AG09309 (cell line): Measurements from ENCODE around the gene SPEM2.

Source experiments
- DNase-seq: peaks from one replicate; pipeline ENCODE4 v3.0.0-alpha.2; 2010; ENCODE audit warnings: low read depth
- H3K4me3 ChIP-seq: 2 replicates; pipeline ENCODE4 v1.5.1; 2011; ENCODE audit warnings: mild to moderate bottlenecking, low read depth, low read length, moderate library complexity; ENCODE audit not compliant: control insufficient read depth
- CTCF ChIP-seq: IDR thresholded peaks from 2 replicates; pipeline ENCODE4 v1.5.1; 2011; ENCODE audit warnings: mild to moderate bottlenecking, low read depth, low read length, inconsistent platforms; ENCODE audit not compliant: insufficient read depth, control insufficient read depth; ENCODE audit errors: missing control alignments

Gene SPEM2

DNA sequence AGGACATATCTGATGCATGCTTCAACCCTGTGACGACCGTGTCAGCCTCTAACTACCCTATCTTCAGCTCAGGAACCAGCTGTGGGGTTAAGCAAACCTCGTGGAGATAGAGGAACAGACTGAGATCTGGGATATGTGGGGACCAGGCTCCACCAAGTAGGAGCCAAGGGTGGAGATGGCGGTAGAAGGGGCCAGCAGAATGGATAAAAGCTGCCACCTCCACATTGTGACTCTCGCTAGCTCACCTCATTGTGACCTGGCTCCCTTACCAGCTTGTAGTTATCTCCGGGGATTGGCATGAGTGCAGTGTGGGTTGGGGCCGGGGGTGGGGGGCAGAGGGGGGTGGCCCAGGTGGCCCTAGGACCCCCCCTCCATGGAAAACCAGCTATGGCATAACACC is at the start of gene SPEM2:
SPEM2 (plus strand) TSS at position 301 of the 400 bp plus-strand sequence; CDS start at position 374, 73 bp downstream.
- H3K4me3 ChIP-seq: no peak within 1 kb of the TSS
- no peak for TF ChIP-seq CTCF
- no peak for DNase-seq

DNA sequence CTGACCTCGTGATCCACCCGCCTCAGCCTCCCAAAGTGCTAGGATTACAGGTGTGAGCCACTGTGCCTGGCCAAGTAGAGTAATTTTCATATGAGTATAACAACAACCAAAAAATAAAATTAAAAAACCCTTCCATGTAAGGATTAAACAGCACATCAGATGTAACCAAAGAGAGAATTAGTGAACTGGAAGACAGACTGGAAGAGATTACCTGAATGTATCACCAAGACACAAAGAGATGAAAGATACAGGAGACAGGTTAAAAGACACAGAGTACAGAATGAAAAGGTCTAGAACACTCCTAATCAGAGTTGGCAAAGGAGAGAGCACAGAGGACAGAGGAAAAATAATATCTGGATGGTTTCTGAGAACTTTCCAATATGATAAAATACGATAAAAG is 46.3 kb upstream of the SPEM2 start:
- no peak overlapping the region for H3K4me3 ChIP-seq
- no peak for DNase-seq
- no peak for TF ChIP-seq CTCF

- no peak for TF ChIP-seq CTCF
- peak overlapping the region; percentile 31 for H3K4me3 ChIP-seq
- peak; percentile 11 for DNase-seq
Observed at GRCh38 chr17:7380321-7380720, 45.1 kb upstream of the SPEM2 start.

DNA sequence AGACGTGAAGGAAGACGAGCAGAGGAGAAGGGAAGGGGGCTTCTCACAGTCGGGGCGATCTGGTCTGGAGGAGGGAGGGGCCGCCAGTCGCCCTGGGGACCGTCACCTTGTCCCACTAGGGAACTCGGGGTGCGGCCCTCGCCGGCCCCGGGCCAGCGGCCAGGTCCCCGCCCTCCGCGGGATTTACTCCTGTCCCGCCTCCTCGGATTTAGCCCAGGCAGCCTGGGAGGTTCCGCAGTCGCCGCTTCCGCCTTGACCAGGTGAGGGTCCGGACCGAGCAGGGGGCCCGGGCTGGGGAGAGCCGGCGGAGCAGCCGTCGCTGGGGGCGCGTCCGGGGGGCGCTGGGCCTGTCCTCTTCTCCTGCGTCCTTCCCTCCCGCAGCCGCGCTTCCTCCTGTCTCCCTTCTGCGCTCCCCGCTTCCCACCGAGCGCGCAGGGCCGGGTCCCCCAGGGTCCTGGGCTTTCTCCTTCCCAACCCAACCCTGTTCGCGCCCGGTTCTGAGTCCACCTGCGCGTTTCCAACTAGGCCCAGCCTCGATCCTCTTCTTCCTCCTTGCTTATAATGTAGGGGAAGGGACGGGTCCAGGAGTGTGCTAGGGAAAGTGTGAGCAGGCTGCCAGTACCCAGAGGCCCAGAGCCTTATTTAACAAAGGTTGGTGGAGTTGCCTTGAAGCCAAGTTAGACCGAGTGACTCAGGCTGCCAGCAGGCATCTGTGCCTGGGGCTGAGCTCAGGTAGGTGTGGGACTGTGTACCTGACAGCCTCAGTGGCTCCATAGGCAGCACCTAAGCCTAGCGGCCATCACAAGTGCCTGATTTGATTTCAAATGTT is 44.3 kb upstream of the SPEM2 start, which contains the start of gene TNK1:
TNK1 (plus strand) TSS at position 235 of the 829 bp plus-strand sequence. CDS start 1,838 bp downstream, outside the sequence.
- H3K4me3 ChIP-seq: peak within 1 kb of the TSS; percentile 31
- no peak for DNase-seq
- TF ChIP-seq CTCF: no peak

DNA sequence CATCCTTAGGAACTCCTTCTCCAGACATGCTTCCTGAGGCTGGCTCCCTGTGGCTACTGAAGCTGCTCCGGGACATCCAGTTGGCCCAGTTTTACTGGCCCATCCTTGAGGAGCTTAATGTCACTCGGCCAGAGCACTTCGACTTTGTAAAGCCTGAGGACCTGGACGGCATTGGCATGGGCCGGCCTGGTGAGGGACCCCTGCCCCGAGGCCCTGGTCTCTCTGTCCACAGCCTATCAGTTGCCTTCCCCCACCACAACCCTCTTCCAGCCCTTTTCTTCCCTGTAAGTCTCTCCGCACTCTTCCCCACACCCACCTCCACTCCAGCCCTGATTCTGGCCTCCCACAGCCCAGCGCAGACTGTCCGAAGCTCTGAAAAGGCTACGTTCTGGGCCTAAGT is 42.5 kb upstream of the SPEM2 start:
- DNase-seq: no peak
- TF ChIP-seq CTCF: no peak

GRCh38 chr17:7383371-7383741 is 42.1 kb upstream of the SPEM2 start:
- no peak overlapping the region for H3K4me3 ChIP-seq
- no peak for TF ChIP-seq CTCF
- no peak for DNase-seq

More for the DNA sequence above, 42.5 kb upstream of the SPEM2 start:
- H3K4me3 ChIP-seq: no peak overlapping the region
